ENCODE measurements around the gene FAM171A1.
A peak's percentile ranks its signal among the peaks of the same experiment; 100 is the strongest.
"Not testable (repeated sequence)": the region's sequence is repeated elsewhere in the genome, so short reads cannot be mapped to it uniquely, and the experiment has no call there.

Gene FAM171A1

DNA sequence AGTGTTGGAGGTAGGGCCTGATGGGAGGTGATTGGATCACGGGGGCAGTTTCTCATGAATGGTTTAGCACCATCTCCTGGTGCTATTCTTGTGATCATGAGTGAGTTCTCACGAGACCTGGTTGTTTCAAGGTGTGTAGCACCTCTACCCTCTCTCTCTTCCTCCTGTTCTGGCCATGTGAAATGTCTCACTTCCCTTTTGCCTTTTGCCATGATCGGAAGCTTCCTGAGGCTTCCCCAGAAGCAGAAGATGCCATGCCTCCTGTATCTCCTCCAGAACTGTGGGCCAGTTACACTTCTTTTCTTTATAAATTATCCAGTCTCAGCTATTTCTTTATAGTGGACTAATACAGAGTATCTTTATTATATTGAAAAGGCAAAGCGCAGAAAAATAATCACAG lies 90.1 kb downstream of the FAM171A1 start:
- no peak for DNase-seq (ENCODE audit: low spot score)

- no peak for DNase-seq (ENCODE audit: low spot score)
Measured at GRCh38 chr10:15280462-15280861, 90.6 kb downstream of the FAM171A1 start.

DNA sequence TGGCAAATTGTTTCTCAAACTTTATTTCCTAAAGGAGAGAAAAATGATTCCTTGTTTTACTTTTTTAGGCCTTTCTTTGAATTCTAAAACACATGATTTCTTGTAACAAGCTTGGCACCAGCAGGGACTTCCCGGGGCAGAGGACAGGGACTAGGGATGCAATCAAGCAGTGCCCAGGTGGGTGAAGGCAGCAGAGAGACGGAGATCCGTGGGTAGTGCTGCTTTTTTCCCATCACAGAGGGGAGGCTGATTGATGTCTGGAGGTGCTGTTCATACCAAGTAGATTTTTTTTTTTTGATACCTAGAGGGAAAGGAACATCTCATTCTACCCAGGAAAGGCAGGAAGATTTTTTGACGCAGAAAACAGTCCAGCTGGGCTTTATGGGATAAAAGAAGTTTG lies 91.9 kb downstream of the FAM171A1 start:
- no peak for DNase-seq (ENCODE audit: low spot score)

DNA sequence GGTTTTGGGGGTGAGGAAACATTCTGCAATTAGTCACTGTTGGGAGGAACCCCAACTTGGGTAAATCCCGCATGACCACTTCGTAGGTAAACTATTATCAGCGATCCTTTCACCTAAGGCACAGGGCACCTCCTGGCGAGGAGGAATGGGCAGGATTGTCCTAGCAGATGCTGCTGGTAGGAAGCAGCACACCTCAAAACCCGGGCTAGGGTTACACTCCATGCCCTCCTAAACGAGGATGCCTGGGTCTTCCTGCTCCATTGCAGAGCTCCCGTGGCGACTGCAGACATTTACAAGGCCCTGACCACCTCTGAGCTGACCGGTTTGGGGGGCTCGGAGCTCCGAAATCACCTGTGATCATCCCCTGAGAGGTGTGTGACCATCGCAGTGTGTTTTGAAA lies 92.3 kb downstream of the FAM171A1 start:
- no peak for DNase-seq (ENCODE audit: low spot score)

GRCh38 chr10:15276039-15276438 lies 95.0 kb downstream of the FAM171A1 start:
- not testable (repeated sequence) for DNase-seq (ENCODE audit: low spot score)

GRCh38 chr10:15269838-15270237 lies 101.3 kb downstream of the FAM171A1 start:
- not testable (repeated sequence) for DNase-seq (ENCODE audit: low spot score)

GRCh38 chr10:15267496-15267895 lies 103.6 kb downstream of the FAM171A1 start:
- DNase-seq (ENCODE audit: low spot score) = no peak

GRCh38 chr10:15266117-15266516 lies 105.0 kb downstream of the FAM171A1 start:
- DNase-seq (ENCODE audit: low spot score) = no peak

GRCh38 chr10:15265558-15265957 lies 105.5 kb downstream of the FAM171A1 start:
- DNase-seq (ENCODE audit: low spot score) = no peak

DNA sequence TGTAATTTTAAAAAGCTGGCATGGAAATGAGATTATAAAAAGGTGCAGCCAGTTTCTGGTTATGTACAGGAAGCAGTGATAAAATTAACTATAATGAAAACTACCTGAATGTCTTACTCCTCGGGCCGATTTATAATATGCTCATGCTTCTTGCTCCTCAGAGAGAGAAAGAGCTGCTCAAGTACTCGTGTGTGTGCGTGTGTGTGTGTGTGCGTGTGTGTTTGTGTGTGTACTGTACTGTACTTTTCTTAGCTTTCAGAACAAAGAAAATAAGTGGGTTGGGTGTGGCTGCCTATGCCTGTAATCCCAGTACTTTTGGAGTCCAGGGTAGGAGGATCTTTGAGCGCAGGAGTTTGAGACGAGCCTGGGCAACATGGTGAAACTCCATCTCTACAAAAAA lies 106.0 kb downstream of the FAM171A1 start:
- DNase-seq (ENCODE audit: low spot score) = no peak

GRCh38 chr10:15263657-15264323 lies 107.3 kb downstream of the FAM171A1 start:
- DNase-seq (ENCODE audit: low spot score) = no peak

DNA sequence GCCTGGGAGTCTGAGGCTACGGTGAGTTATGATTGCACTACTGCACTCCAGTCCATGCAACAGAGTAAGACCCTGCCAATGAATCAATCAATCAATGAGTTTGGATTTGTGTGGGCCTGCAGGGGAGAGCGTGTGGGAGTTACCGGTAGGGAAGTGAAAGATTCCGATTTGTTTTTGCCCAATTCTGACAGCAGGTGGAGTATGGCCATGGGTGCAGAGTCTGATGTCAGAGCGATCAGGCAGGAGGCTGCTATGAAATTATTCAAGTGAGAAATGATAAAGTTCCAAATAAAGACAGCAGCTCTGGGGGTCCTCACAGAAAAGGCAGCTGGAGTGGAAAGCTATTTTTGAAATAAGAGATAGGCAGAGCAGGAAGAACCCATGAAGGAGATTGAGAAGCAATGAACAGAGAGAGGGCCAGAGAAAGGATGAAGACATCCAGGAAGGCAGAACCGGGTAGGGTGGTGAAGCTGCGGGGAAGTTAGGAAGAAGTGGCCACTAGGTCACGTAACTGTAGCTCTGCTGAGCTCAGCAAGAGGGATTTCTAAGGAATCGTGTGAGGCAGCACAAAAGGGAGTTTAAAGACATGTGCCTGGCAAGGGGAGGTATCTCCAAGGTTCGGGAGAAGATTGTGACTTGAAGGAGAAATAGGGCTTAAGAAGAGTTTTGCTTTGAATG lies 108.9 kb downstream of the FAM171A1 start:
- no peak for DNase-seq (ENCODE audit: low spot score)

DNA sequence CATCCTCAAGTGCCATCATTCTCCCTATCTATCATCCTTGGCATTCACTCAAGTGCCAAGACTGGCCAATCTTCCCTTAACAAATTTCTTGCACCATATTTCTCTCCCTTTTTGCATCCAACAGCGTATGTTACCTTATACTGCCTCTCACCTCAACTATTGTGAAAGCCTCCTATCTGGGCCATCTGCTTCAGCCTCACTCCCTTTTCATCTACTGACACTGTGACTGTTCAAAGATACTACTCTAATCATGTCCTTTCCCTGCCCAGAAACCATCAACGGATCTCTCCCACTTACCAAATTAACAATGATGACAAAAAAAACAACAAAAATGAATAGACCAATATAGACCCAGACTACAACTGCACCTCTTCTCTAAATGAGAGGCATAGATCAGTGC lies 112.0 kb downstream of the FAM171A1 start:
- no peak for DNase-seq (ENCODE audit: low spot score)

DNA sequence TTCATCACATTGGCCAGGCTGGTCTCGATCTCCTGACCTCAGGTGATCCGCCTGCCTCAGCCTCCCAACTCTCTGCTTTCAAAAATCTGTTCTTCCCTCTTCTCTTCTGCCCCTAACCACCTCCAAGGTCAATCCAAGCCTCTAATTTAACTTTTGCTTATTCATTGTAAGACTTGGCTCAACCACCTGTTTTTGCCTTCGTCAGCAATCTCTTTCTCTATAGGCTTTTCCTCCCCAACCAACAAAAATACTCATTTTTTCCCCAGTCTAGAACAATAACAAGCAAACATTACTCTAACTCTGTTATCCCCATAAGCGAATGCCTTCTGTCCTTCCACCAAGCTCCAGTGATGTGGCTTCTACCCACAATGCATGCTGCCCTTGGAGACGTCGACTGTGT lies 112.8 kb downstream of the FAM171A1 start:
- DNase-seq (ENCODE audit: low spot score) = no peak

DNA sequence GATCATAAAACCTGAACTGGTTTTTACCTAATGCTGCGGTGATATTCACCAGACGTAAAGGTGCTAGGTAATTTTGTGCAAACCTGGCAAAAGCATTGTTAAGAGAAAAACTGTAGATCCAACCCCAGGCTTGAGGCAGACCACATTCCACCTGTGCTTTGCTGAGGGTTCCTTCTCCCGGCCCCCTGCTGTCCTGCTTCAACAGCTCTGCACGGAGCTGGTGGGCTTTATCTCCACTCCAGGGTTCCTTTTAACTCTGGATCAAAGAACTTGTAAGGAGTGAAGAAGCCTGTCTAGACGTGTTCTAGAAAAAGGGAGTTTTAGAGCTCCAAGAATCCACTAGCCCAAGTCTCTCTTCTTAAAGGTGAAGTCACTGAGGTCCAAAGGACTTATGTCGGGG lies 115.1 kb downstream of the FAM171A1 start:
- no peak for DNase-seq (ENCODE audit: low spot score)

DNA sequence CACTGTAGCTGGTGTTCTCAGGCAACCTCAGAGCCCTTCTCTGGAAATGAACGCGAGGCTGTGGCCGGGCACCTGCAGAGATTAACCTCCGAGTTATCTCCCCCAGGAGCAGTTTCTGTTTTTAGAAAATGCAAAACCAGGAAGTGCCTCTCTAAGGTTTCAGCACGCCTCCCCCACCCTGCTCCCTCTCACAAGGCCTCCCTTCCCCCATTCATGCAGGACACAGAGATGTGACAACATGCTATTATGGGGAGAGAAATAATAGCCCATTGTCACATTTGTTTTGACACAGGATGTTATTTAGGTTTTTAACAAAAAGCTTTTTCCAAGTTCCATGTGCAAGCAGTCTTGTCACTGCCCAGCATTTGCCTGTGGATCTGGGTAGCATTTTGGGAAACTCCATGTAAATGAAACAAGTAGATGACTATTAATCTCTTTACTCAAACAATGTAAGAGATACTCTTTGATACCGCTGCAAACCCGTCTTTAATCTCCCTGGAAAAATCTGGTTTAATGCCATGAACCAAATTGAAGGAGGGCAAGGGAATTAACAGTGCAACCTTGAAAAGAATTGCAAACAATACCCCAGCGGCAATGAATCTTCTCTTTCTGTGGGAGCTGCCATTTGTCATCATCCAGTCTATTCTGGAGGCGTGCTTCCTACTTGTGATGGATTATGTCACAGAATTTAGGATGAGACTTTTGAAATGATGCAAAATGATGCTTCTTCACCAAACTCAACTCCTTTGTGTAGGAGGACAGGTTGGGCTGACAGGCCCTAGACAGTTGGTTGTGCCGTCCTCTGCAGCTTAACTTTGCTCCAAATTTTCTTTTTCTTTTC lies 116.1 kb downstream of the FAM171A1 start:
- DNase-seq (ENCODE audit: low spot score) = no peak

- DNase-seq (ENCODE audit: low spot score) = no peak
Measured at GRCh38 chr10:15253951-15254807, 116.9 kb downstream of the FAM171A1 start.

DNA sequence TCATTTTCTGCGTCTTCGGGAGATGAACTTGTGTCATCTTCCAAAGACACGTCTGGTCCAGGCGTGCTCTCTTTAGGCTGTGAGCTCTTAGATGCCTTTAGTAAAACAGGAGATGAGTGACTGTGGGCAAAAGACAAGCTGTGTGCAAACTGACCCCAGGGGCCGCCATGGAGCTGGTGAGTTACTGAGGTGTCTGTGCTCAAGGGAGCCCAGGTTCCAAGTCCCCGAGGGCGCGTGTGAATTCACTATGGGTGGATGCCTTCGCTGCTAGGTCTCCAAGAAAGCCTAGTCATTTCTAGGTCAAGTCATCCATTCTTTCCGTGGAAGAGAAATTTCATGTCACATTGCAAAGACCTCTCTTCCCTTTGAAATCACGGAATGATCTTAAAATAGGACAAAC lies 118.7 kb downstream of the FAM171A1 start:
- DNase-seq (ENCODE audit: low spot score) = no peak

DNA sequence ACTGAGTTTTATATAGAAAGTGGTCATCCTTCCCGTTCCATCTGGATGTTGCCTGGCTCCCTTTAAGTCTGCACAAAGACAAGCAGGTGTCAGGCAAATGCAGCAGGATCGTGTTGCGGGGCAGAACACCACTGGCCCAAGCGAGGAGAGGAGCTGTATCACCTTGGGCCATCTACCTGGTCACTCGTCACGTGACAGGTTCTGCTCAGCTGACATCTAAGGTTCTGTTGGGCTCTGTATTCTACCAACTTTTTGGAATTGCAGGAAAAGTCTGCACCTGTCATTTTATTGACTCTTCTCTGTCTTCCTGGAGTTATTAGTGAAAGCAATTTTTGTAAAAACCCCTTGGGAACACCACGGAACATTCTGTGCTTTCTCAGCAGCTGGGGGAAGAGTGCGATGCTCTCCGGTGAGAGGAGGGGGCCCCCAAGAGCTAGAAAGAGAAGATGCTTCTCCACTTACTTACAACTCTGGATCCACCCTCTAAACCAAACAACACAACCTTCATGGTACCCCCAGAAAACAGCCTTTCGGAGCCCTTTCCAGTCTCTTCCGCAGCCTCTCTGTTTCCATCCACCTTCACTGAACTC lies 119.2 kb downstream of the FAM171A1 start:
- no peak for DNase-seq (ENCODE audit: low spot score)

- peak; percentile 15 for DNase-seq (ENCODE audit: low spot score)
Measured at GRCh38 chr10:15245530-15245929, 125.6 kb downstream of the FAM171A1 start.

GRCh38 chr10:15244635-15245197 lies 126.4 kb downstream of the FAM171A1 start:
- no peak for DNase-seq (ENCODE audit: low spot score)

Measured in SW480 (cell line).